ENCODE measurements around the gene CENPP. TPM values are rescaled to one million over a fixed set of nuclear protein-coding genes. Genes with fewer than 3 reads are reported as not detected.

The CENPP gene
- total RNA-seq, 2 experiments from 2014 or later: 21.8 to 23.5 TPM

DNA sequence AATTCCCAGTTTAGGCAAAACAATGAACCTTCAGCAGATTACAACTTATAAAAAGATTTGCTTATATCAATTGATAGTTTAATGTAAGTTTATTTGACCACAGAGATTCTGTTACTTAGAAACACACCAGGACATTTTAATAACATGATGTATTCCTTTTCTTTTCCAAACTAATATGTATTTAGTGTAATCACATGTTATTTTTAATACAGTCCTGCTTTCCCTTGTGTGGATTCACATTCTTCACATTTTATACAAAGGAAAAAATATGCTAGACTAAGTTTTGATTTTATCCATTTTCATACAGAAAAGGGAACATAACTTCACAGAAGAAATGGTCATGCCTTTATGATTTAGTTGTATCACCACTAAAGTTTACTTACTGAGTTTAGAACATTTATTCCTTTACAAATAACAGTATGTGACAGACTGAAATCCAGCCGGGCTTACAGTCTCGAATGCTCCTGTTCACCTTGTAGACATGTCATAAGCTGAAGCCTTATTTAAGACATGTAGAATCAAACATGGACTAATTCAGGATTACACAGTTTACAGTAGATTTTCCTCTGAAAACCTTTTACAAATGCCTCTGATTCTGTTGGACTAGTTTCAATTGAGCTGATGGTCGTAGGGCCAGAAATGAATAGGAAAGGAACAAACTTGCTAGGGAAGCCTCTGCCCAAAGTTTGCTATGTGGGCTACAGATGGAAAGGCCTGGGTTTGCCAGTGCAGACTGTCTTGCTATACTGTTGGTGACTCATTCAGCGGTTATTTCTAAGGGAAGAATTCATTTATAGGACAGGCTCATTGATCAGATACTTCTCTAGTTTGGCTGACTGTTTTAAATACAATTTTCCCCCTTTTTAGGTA lies 163.2 kb downstream of the CENPP start:
- Mint-ChIP-seq H3K27ac (no peak overlapping the region), H3K4me1 (ENCODE audit: low read depth) (no peaks in the 10 kb centered on the region), H3K27me3 (no peaks in the 10 kb centered on the region), H3K36me3 (no peaks in the 10 kb centered on the region), H3K4me3 (no peak overlapping the region), H3K9me3 (no peaks in the 10 kb centered on the region)
- ChIA-PET CTCF (no interaction called here), POLR2A (no interaction called here)
- DNase-seq: no peak
- intact Hi-C loops (cut with micrococcal nuclease): no loop called here

- H3K4me3 Mint-ChIP-seq: no peak overlapping the region
- no peak overlapping the region for H3K27ac Mint-ChIP-seq
- no peaks in the 10 kb centered on the region for H3K4me1 Mint-ChIP-seq (ENCODE audit: low read depth)
- intact Hi-C loops (cut with micrococcal nuclease): no loop called here
- peaks cover 1% of the 10 kb centered on the region for H3K36me3 Mint-ChIP-seq
- no peaks in the 10 kb centered on the region for H3K27me3 Mint-ChIP-seq
- CTCF ChIA-PET: no interaction called here
- no peaks in the 10 kb centered on the region for H3K9me3 Mint-ChIP-seq
- POLR2A ChIA-PET: no interaction called here
- DNase-seq: no peak
These were observed 167.1 kb downstream of the CENPP start for GRCh38 chr9:92492781-92493401.

DNA sequence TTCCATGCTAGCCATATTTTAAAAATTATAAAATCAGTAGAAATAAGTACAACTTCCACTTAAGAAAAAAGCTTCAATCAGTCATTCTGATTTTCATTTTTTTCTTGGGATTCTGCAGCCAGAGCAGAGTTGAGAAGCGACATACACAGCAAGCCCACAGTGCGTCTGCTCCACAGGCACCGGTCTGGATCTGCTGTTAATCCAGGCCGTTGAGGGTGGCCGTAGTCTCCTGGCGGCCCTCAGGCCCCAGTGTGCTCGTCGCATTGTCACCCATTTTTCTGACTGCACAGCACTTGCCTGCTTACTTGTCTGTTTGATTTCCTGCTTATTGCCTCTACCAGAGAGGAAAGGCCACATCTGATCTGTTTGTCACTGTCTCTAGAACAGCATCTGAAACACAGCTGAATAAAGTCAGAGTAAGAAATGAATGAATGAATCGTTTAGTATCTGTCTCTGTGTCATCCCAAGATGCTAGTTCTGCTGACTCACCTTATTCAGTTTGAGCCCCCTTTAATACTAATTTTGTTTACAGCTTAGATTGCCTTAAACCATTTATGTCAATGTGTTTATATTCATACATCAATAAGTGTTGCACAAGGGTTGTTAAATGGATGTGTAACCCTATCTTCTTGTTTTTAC lies 168.1 kb downstream of the CENPP start:
- intact Hi-C loops (cut with micrococcal nuclease): no loop called here
- Mint-ChIP-seq H3K4me1 (ENCODE audit: low read depth) (no peaks in the 10 kb centered on the region), H3K4me3 (no peak overlapping the region), H3K27me3 (no peaks in the 10 kb centered on the region), H3K36me3 (peaks cover 1% of the 10 kb centered on the region), H3K27ac (no peak overlapping the region), H3K9me3 (no peaks in the 10 kb centered on the region)
- DNase-seq: no peak
- ChIA-PET POLR2A (no interaction called here), CTCF (no interaction called here)

GRCh38 chr9:92494856-92495255 lies 169.1 kb downstream of the CENPP start:
- CTCF ChIA-PET: interaction anchor here (0.9 kb wide), 1 partner anchor 296 kb away, joined by 3 read pairs; no protein-coding TSS in a partner anchor
- intact Hi-C loops (cut with micrococcal nuclease): no loop called here

DNA sequence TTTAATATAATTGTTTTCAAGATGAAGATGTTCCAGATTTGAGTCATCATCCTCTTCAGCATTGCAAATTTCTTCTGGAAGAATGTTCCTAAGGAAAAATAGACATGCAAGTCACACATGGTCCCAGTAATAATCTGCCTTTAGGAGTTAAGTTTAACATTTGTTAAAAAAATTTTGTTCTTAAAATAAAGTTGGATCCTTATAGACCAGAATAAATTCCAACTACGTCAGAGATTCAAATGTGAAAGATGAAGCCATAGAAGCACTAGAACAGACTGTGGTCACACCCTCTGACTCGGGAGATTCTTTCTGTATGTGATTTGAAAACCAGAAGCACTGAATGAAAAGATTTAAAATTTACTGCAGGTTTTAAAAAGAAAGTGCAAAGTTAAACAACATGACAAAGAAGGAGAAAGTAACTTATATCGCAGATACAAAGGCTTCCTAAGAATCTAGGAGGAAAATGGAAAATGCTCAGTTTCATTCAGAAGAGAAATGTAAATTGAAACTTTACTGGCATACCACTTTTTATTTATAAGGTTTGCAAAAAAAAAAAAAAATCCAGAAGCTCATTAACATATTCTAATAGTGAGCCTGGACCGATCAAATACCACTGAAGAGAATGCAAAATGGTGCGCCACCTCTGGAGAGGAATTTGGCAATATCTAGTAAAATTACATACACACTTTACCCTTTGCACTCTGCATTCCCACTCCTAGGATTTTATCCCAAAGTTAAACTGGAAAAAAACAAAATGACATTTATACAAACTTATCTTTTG lies 170.8 kb downstream of the CENPP start:
- POLR2A ChIA-PET: no interaction called here
- Mint-ChIP-seq H3K9me3 (no peaks in the 10 kb centered on the region), H3K27ac (no peak overlapping the region), H3K36me3 (peaks cover 1% of the 10 kb centered on the region), H3K4me1 (ENCODE audit: low read depth) (no peaks in the 10 kb centered on the region), H3K4me3 (no peak overlapping the region), H3K27me3 (no peaks in the 10 kb centered on the region)
- DNase-seq: no peak
- intact Hi-C loops (cut with micrococcal nuclease): no loop called here
- CTCF ChIA-PET: no interaction called here

More at GRCh38 chr9:92494856-92495255, 169.1 kb downstream of the CENPP start:
- H3K27me3 Mint-ChIP-seq: no peaks in the 10 kb centered on the region
- H3K36me3 Mint-ChIP-seq: peaks cover 1% of the 10 kb centered on the region
- no peak overlapping the region for H3K4me3 Mint-ChIP-seq
- H3K4me1 Mint-ChIP-seq (ENCODE audit: low read depth): no peaks in the 10 kb centered on the region
- H3K9me3 Mint-ChIP-seq: no peaks in the 10 kb centered on the region
- no peak overlapping the region for H3K27ac Mint-ChIP-seq
- POLR2A ChIA-PET: interaction anchor here (0.6 kb wide), 1 partner anchor 55 kb away, joined by 5 read pairs; no protein-coding TSS in a partner anchor
- no peak for DNase-seq

DNA sequence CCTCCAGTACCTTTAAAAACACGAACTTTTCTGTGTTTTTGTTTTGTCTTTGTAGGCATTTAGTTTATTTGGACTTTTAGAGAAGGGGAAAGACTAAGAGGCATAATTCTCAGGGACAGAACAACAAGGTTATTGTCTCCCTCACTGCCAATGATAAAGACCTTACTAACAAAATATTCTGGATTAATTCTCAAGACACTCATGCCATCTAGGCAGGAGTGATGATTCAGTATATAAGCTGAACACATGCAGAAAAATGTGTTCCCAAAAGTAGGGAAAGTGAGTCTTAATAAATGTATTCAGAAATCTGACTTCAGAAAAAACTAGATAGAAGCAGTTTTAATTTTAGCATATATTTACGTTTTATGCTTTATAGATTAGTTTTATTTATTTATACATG lies 173.9 kb downstream of the CENPP start:
- H3K27ac Mint-ChIP-seq: no peak overlapping the region
- no peak overlapping the region for H3K4me3 Mint-ChIP-seq
- H3K4me1 Mint-ChIP-seq (ENCODE audit: low read depth): no peaks in the 10 kb centered on the region
- peaks cover 1% of the 10 kb centered on the region for H3K36me3 Mint-ChIP-seq
- POLR2A ChIA-PET: no interaction called here
- DNase-seq: no peak
- H3K27me3 Mint-ChIP-seq: no peaks in the 10 kb centered on the region
- no peaks in the 10 kb centered on the region for H3K9me3 Mint-ChIP-seq
- intact Hi-C loops (cut with micrococcal nuclease): no loop called here
- CTCF ChIA-PET: no interaction called here

DNA sequence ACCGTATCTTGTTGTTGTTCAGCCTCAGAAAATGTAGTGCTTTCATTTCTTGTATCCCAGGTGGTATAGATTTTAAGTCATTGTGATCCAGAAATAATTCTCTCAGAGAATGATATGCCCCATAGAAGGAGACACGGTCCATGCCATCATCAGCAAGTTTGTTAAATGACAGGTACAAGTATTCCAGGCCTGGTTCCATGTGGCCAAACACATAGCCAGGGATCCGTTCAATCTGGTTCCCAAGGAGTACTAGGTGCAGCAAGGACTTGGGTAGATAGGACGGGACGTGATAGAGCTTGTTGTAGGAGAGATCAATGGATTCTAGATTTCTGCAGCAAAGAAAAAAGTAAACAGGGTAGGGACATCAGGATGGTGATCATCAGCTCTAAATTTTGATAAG lies 175.0 kb downstream of the CENPP start:
- CTCF ChIA-PET: no interaction called here
- no peak for DNase-seq
- POLR2A ChIA-PET: no interaction called here
- Mint-ChIP-seq H3K4me1 (ENCODE audit: low read depth) (no peaks in the 10 kb centered on the region), H3K9me3 (no peaks in the 10 kb centered on the region), H3K27ac (no peak overlapping the region), H3K36me3 (peaks cover 1% of the 10 kb centered on the region), H3K4me3 (no peak overlapping the region), H3K27me3 (no peaks in the 10 kb centered on the region)
- intact Hi-C loops (cut with micrococcal nuclease): no loop called here

GRCh38 chr9:92501671-92502393 lies 176.1 kb downstream of the CENPP start:
- ChIA-PET CTCF (interaction anchor here (1.0 to 1.6 kb wide), 2 partner anchors 11 to 116 kb away, joined by 3 to 4 read pairs; no protein-coding TSS in a partner anchor), POLR2A (no interaction called here)
- Mint-ChIP-seq H3K9me3 (no peaks in the 10 kb centered on the region), H3K4me3 (no peak overlapping the region), H3K4me1 (ENCODE audit: low read depth) (no peaks in the 10 kb centered on the region), H3K27me3 (no peaks in the 10 kb centered on the region), H3K27ac (no peak overlapping the region), H3K36me3 (no peaks in the 10 kb centered on the region)
- DNase-seq: peak; percentile 17
- intact Hi-C loops (cut with micrococcal nuclease): no loop called here

DNA sequence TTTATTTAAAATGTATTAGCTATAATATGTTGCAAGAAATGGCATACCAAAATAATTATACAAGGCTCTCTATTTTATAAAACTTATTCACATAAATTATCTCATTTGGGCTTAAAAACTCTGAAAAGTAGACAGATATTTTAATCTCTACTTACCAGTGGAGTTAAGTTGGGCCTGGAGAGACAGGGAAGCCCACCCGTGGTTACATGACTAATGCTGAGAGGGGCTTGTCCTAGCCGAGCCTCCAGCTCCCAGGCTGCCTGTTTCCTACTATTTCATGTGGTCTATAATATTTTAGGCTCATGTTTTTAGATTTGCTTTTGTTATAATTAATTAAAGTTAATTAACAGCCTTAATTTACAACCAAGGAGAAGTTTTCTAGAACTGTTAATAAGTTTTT lies 177.4 kb downstream of the CENPP start:
- intact Hi-C loops (cut with micrococcal nuclease): no loop called here
- ChIA-PET CTCF (interaction anchor here (1.6 kb wide), 1 partner anchor 12 kb away, joined by 4 read pairs; no protein-coding TSS in a partner anchor), POLR2A (no interaction called here)
- Mint-ChIP-seq H3K4me3 (no peak overlapping the region), H3K9me3 (no peaks in the 10 kb centered on the region), H3K27me3 (no peaks in the 10 kb centered on the region), H3K36me3 (no peaks in the 10 kb centered on the region), H3K4me1 (ENCODE audit: low read depth) (no peaks in the 10 kb centered on the region), H3K27ac (no peak overlapping the region)
- DNase-seq: no peak

GRCh38 chr9:92504881-92505280 lies 179.1 kb downstream of the CENPP start:
- no peak for DNase-seq
- H3K27ac Mint-ChIP-seq: no peak overlapping the region
- intact Hi-C loops (cut with micrococcal nuclease): no loop called here
- no peaks in the 10 kb centered on the region for H3K4me1 Mint-ChIP-seq (ENCODE audit: low read depth)
- ChIA-PET CTCF (interaction anchor here (0.5 kb wide), 1 partner anchor 365 kb away, joined by 3 read pairs; no protein-coding TSS in a partner anchor), POLR2A (no interaction called here)
- H3K36me3 Mint-ChIP-seq: no peaks in the 10 kb centered on the region
- H3K4me3 Mint-ChIP-seq: no peak overlapping the region
- H3K27me3 Mint-ChIP-seq: no peaks in the 10 kb centered on the region
- no peaks in the 10 kb centered on the region for H3K9me3 Mint-ChIP-seq

- no peaks in the 10 kb centered on the region for H3K9me3 Mint-ChIP-seq
- ChIA-PET POLR2A (no interaction called here), CTCF (no interaction called here)
- H3K27me3 Mint-ChIP-seq: no peaks in the 10 kb centered on the region
- H3K4me1 Mint-ChIP-seq (ENCODE audit: low read depth): no peaks in the 10 kb centered on the region
- H3K36me3 Mint-ChIP-seq: no peaks in the 10 kb centered on the region
- H3K27ac Mint-ChIP-seq: no peak overlapping the region
- intact Hi-C loops (cut with micrococcal nuclease): no loop called here
- no peak for DNase-seq
- no peak overlapping the region for H3K4me3 Mint-ChIP-seq
These were observed 180.6 kb downstream of the CENPP start for GRCh38 chr9:92506184-92506857.

Data from activated CD4-positive, alpha-beta memory T cell treated with anti-CD3 and anti-CD28 coated beads for 36 hours (primary cell).